ENCODE measurements around the gene FOXJ1.

FOXJ1 gene

DNA sequence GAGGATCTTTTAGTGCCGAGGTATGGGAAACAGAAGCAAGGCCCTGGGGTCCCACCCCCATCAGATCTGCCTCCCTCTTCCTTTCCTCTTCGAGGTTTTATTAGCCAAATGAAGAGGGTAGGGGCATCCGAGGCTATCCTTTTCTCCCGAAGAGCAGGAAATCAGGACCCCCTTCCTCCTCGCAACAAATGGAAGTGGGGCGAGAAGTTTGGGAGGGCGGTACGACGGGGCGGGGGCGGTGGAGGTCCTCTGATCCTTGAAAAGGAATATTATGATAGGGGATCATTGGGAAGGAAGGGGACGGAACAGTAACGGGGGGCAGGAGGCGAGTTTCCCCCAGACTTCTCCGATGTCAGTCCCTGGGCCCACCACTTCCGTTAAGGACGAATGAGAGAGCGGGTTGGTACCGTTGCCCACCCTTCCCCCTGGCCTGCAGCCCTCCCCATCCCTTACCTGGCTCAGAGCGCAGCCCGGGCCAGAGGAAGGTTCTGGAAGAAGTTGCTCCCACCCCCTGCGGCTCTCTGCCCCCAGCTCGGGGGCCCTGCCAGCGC lies 309 bp downstream of the FOXJ1 start:
- no peak for DNase-seq (ENCODE audit: low read depth in 2 of 2)

DNA sequence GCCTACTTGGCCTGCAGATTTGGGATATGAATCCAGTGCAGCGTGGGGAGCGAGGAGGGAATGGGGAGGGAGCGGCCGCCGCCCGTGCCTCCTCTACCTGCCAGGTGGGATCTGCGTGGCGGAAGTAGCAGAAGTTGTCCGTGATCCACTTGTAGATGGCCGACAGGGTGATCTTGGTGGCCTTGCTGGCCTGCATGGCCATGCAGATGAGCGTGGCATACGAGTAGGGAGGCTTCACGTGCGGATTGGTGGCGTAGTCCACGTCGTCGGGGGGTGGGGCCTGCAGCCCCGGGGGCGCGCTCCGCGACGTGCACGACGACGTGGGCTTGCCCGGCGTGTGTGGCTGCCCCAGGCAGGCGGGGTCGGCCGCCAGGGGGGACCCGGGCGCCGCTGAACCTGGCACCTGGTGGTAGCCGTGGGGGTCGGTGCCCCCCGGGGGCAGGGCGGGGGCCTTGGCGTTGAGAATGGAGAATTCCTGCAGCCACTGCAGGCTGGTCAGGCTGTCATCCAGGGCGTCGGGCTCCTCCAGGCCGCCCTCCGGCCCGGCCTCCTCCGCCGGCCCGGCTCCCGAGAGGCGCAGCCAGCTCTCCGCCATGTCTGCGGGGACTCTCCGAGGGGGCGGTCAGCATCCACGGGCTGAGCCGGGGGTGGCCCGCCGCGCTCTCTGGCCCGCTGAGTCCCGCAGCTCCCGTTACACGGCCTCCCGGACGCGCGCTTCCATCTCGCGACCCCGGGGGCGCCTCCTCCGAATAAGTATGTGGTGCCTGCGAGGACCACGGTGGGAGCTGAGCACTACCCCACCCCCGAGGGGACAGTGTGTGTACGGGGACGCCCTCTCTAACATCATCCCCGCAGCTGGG lies 1.0 kb downstream of the FOXJ1 start:
- DNase-seq (ENCODE audit: low read depth in 2 of 2): no peak

DNA sequence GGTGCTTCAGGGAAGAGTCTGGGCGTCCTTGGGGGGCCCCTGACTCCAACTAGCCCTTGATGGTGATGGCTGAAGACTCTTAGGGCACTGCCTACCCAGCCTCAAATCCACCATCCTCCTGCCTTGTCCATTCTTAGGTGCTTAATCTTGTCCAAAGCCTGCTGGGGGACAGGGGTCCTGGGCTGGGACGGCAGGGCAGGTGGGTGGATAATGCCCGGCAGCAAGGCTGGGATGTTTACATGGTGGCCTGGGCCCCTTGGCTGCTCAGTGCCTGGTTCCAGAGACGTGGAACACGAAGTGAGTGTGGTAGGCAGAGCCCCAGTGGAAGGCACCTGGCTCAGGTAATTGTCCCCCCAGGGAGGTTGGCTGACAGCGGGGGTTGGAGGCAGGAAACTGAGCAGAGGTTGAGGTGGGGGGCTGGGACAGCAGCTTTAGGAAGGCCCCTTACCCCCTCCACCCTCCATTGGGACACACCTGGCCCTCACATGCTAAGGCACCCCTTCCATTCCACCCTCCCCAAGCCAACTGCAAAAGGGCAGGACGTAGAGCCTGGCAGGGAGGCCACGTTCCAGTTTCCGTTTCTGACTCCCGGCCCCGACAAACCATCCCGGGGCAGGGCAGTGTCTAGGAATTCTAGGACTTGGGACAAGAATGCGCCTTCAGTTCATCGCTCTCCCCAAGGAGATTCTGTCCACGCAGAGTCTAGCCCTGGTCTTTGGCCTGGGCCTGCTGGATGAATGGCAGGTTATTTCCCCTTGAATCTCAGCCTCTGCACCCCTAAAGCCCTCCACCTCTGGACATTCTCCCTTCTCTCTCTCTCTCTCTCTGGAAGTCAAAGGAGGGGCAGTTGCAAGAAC lies 1.9 kb downstream of the FOXJ1 start:
- no peak for DNase-seq (ENCODE audit: low read depth in 2 of 2)

DNA sequence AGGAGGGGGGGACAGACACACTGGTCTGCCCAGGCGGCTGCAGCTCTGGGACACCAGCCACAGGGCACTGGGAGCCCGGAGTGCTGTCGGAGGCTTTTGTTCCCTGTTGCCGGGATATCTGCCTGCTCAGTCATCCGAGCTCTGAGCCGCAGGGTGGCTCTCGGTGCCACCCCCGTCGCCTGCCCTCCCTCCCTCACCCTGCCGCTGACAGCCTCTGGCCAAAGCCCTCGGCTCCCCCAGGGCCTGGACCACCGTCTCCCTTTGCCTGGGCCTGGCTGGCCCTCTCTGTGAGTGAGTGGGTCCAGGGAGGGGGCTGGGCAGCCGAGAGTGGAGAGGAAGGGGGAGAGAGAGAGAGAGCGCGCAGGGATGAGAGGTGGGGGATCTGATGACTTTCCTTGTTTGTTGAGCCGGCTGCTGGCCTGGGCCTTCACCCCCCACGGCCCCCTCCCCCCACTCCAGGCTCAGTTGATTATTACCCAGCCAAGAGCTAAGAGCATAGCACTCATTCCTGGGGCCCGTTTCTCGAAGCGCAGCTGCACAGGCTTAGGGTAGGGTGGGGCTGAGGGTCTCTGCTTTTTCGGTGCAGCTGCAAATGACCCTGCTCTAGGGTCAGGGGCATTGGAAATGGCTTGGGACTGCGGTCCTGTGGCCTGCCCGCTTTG lies 2.7 kb downstream of the FOXJ1 start:
- DNase-seq (ENCODE audit: low read depth in 2 of 2): no peak

DNA sequence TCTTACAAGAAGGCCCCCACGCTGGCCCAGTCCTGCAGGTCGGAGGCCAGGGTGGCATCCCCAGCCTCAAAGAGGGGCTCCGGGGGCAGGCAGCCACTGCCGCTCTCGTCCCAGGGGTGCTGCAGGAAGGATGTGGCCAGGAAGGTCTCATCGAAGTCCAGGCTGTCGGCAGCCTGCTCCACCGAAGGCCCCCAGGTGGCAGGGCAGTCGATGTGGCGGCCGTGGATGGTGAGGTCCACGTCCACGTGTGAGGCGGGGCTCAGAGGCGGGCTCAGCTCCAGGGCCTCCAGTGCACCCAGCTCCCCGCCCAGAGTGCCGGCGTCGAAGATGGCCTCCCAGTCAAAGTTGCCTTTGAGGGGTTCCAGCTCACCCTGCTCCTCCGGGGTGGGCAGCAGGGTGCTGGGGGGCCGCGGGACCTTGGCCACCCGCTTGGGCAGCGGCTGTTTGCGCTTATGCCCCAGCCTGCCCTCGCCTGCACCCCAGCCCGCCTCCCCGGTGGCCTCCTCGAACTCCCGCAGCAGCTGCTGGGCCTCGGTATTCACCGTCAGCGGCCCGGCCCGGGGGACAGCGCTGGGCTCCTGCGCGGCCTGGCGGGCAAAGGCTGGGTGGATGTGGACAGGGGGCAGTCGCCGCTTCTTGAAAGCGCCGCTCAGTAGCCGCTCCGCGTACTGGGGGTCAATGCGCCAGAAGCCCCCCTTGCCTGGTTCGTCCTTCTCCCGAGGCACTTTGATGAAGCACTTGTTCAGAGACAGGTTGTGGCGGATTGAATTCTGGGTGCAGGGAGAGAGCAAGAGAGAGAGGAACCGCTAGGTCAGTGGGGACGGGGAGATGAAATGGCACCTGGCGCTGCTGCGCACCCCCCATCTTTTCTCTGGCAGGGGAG lies 3.5 kb downstream of the FOXJ1 start:
- no peak for DNase-seq (ENCODE audit: low read depth in 2 of 2)

DNA sequence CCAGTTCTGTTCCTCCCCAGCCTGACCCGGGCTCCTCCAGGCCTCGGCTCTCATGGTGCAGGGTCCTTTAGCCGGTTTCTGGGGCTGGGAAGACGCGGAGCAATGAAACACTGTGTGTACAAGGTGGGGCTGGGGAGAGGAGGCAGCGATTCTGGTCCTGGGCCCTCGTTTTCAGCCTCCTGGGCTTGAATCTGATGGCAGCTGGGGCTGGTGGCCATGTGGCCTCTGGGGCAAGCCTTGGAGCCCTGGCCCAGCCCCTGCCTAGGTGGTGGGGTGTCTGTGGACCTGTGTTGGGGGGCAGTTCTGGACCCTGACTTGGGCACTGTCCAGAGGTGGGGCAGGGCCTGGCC lies 4.1 kb downstream of the FOXJ1 start:
- no peak for DNase-seq (ENCODE audit: low read depth in 2 of 2)

DNA sequence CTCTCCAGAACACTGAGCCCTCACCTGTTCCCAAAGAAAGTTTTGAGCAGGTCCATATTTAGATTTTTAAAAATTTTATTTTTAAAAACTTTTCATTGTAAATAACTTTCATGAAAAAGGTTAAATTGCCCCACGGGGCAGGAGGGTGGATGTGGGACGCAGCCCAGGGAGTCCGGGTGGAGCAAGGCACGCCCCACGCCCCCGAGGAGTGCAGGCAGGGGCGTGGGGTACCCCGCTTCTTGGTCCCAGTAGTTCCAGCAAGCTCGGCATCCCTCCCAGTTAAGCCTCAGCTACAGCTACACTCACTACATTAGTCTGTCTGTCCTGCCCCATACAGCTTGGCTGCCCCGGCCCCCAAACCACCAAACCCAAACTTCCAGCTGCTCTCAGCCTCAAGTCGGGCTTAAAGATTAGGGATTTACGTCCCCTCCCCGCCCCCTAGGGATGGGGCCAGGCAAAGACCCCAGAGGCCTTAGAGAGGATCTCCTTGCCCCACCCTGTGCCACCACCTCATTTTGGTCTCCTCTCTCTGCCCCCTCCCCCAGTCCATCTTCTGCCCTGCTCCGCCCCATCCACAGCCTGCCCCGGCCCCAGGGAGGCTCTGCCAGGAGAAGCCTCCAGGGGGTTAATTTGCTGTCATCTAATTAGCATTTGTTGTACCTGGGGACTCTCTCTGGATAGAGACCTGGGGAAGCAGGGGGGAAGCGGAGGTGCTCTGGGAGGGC lies 4.6 kb downstream of the FOXJ1 start:
- DNase-seq (ENCODE audit: low read depth in 2 of 2): no peak

DNA sequence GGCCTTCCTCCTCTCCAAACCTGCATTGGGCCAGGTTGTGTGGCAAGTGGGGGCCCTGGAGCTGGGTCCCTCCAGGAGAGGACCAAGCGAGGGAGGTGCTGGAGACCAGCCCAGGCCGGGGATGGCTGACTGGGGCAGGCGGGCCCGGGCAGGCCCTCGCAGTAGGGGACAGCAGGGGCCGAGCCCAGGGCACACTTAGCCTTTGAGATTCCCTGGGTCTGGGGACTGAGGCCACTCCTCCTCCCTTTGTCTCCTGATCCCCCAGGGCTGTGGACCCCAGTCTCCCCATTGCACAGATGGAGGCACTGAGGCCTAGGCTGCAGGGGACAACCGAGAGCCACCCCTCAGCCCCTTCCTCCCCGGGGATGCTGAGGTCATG lies 5.2 kb downstream of the FOXJ1 start:
- DNase-seq (ENCODE audit: low read depth in 2 of 2): no peak

DNA sequence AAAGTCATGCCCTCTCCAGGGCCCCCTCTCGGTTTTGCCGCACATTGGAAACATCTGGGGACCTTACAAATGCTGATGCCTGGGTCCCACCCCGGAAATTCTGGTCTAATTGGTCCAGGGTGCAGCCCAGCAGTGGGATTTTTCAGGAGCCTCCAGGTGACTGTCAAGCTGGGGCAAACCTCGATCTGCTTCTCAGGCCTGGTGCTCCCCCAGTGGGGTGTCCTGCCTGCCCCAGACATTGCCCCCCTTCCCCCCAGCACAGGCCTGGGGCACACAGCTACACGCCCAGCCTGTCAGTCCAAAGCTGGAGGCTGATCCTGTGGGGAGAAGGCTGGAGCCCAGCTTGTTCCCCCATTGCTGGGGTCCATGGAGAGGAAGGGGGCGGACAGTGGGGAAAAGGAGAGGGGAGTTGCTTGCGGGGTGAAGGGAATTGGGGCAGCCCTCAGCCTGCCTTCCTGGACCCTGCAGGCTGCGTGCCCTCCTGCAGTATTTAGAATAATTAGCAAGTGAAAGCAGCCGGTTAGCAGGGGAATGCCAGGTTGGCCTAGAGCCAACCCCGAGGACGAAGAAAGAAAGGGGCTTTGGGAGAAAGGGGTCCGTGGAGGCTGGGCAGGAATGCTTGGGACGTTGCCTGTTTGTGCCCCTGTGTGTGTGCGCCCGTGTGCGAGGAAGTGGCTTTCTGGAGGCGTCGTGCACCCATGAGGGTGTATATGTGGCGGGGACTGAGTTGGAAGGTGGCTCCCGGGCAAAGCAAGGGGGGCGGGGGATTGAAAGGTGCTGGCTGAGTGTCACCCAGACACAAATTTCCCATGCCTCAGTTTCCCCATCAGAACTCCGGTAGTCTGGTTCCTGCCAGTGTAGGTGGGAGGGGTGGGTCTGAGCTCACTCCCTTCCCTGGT lies 5.9 kb downstream of the FOXJ1 start:
- no peak for DNase-seq (ENCODE audit: low read depth in 2 of 2)

DNA sequence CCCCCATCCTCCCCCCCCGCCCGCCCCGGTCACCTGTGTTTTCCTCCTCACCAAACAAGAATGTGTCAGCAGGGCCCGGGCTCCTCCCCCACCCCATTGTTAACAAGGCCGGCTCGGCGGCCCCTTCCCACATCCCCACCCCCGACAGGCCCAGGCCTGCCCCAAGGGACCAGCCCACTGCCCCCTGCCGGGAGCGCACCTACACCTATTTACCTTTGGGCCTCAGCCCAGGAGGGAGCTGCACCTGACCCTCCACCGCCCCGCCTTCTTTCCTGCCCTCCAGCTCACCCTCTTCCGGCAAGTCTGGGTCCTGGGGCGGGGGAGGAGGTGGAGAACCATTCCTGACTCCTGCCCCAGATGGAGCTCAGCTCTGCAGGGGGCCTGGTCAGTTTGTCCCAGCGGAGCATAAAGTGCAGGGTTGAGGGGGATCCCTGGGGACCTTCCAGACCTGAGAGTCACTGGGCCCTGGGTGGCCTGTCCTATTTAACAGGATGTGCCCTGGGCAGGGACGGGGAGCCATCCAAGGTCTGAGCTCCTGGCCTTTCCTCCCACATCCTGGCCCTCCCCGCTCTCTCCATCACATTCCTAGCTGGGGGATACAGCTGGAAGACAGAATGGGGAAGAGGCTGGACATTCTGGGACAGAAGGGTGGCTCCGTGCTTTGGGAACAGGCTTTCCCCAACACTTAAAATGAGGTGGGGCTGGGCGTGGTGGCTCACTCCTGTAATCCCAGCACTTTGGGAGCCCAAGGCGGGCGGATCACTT lies 8.3 kb downstream of the FOXJ1 start:
- DNase-seq (ENCODE audit: low read depth in 2 of 2): no peak

DNA sequence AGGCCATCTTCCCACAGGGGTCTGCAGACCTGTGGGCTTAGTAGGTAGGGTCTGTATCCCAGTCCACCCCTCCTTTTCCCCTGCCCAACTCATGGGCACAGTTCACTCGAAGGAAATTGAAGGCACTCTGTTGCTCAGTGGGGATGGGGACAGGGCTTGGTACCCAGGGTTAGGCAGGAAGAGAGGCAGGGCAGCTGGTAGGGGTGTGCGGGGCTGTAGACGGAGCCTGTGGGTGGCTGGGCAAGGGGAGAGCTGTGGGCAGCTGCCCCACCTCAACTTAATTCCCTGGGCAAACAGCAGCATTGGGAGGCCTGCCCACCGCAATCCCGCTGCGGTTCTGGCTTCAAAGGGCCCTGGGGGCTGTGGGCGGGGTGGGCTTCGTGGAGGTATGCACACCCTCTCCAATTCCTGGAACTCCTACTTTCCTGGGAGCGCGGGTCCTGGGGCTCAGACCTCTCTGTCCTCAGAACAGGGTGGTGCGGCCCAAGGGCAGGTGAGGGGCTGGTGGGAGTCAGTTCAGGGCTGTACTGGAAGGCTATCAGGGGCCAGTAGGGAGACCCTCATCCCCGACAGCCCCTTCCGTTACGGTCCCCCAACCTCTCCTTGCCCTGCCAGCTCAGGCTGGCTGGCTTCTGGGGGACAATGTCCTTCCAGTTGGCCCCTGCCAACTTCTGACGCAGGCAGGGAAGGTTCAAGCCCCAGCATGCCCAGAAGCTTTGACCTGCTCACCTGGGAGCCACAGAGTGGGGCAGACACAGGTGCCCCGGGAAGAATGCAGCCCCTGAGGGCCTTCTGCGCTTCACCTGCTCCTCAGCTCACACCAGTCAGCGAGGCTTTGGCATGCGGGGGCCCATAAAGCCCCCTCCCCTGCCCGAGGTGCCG lies 9.1 kb downstream of the FOXJ1 start:
- DNase-seq (ENCODE audit: low read depth in 2 of 2): no peak

DNA sequence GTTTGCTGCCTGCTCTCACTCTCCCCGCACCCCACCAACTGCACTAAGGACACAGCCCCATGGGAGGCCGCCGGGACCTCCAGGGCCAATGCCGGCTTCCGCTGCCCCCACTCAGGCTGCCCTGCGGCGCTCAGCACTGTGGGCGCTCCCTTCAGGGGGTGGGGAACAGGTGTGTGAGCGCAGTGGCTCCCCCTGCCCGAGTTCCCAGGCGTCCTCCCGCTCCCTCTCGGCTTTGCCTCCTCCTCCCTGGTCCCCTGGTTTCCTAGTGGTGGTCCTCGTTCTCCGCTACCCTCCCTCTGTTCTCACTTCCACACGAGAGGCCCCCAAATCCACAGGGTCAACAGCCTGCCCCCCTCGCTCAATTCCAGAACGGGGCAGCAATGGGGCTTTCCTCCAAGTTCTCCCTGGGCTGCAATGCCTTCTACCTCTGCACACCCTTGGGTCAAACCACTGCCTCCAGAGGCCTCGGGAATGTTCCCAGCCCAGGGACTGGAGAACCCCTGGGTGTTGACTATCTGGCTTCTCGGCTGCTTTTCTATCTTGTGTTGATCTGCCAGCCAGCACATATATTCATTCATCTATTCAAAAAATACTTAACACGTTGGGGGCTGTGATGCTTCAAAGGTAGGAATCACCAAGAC lies 9.9 kb downstream of the FOXJ1 start:
- no peak for DNase-seq (ENCODE audit: low read depth in 2 of 2)

DNA sequence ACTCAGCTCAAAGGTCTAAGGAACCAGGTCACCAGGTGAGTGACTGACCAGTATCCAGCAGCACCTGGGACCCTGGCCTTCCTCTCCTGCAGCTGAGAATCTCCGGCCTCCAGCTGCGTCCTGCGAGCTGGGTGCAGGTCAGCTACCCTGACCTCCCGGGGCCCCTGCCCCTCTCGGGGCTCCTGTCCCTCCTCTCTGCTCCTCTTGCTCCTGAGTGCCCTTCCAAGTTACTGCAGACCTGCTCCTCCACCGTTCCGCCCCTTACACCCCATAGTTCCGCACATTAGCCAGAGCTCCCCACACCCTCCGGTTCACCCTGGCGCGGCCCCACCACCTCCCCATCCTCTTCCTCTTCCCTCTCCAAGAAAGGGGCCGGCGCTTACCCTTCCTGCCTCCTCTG lies 10.6 kb downstream of the FOXJ1 start:
- DNase-seq (ENCODE audit: low read depth in 2 of 2): no peak

DNA sequence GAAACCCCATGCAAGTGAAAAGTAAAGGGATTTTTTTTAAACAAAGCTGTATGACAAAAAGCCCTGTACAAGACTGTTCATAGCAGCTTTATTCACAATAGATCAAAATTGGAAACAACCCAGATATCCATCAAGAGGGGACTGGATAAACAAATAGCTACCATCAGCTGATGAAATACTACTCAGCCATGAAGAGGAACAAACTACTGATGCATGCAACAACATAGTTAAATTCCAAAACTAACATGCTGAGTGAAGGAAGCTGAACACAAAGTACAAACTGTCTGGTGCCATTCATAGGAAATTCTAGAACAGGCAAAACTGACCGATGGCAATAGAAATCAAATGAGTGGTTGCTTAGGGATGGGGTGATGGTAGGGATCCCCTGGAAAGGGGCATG lies 15.1 kb downstream of the FOXJ1 start:
- DNase-seq (ENCODE audit: low read depth in 2 of 2): no peak

DNA sequence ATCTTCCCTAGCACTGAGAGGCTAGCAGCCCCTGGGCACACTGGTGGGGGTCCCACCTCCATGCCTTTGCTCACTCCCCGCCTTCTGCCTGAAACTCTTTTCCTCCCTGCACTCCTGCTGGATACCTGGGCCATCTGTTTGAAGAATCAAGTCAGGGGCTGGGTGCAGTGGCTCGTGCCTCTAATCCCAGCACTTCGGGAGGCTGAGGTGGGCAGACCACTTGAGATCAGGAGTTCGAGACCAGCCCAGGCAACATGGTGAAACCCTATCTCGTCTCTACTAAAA lies 15.7 kb downstream of the FOXJ1 start:
- no peak for DNase-seq (ENCODE audit: low read depth in 2 of 2)

DNA sequence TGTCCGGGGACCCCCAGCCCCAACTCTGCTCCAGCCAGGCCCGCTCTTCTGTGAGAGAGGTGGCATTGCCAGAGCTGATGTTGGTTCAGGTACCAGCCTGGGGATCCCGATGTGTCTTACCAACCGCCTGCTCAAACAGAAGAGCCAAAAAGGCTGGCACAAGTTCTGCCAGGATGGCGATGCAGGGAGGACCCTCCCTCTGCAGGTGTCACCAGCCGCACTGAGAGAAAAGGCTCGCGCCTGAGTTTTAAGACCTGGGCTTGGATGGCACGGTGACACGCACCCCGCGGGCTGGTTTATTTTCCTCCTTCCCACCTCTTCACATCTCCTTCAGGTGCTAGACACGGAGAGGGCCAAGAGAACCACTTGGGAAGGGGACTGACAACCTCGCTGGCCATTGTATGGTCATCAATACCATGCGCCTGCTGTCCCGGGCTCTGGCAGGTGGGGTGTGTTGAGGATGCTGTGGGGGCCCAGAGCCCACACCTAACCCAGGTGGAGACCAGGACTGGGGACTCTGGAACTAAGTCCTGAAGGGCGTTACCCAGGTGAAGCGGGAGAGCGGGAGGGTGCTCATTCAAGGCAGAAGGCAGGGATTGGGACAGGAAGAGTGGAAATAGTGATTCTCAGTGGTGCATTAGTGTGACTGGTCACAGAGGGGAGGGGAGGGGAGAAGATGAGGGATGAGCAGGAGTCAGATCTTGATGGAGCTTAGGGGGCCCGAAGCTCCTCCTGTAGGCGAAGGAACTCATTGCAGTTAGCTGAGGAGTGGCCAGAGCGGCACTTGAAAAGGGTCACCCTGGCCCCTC lies 16.3 kb downstream of the FOXJ1 start:
- no peak for DNase-seq (ENCODE audit: low read depth in 2 of 2)

All from stimulated activated CD4-positive, alpha-beta T cell treated with anti-CD3 and anti-CD28 coated beads, Interleukin-12 subunit alpha, Interleukin-12 subunit beta, amount 100 ng/mL, for 24 hours (primary cell).